Osteoblast (primary cell): Measurements from ENCODE around the gene CLK3. TPM values are rescaled to one million over a fixed set of nuclear protein-coding genes. Genes with fewer than 3 reads are reported as not detected.
"Not testable (repeated sequence)": the region's sequence is repeated elsewhere in the genome, so short reads cannot be mapped to it uniquely, and the experiment has no call there.

Source experiments
- DNase-seq: peaks from one replicate; pipeline ENCODE4 v3.0.0; 2011; ENCODE audit warnings: low spot score, mixed read lengths; ENCODE audit not compliant: insufficient read length; ENCODE audit errors: missing footprints
- H2AFZ ChIP-seq: 2 replicates; pipeline ENCODE4 v1.6.0; 2011; ENCODE audit warnings: mild to moderate bottlenecking, low read length
- H3K27ac ChIP-seq: 2 replicates; pipeline ENCODE4 v1.5.1; 2011; ENCODE audit warnings: mild to moderate bottlenecking, low read depth, low read length, moderate library complexity
- H3K27me3 ChIP-seq: 2 replicates; pipeline ENCODE4 v1.6.0; 2012; ENCODE audit warnings: mild to moderate bottlenecking, control low read depth, inconsistent platforms, low read length, moderate library complexity; ENCODE audit not compliant: insufficient read depth
- H3K36me3 ChIP-seq: 2 replicates; pipeline ENCODE4 v1.5.1; 2011; ENCODE audit warnings: mild to moderate bottlenecking, low read length, control low read depth, moderate library complexity; ENCODE audit not compliant: insufficient read depth
- H3K4me1 ChIP-seq: 2 replicates; pipeline ENCODE4 v1.5.1; 2011; ENCODE audit warnings: mild to moderate bottlenecking, low read length, control low read depth, moderate library complexity; ENCODE audit not compliant: insufficient read depth
- H3K4me2 ChIP-seq: 2 replicates; pipeline ENCODE4 v1.6.0; 2011; ENCODE audit warnings: mild to moderate bottlenecking, low read length; ENCODE audit not compliant: insufficient read depth
- H3K4me3 ChIP-seq: fragments of 200-600 bp; sonication (generic); 3 replicates; pipeline ENCODE4 v1.5.1; 2012; ENCODE audit warnings: mild to moderate bottlenecking, low read length, inconsistent platforms; ENCODE audit not compliant: insufficient read depth
- H3K79me2 ChIP-seq: 2 replicates; pipeline ENCODE4 v1.6.0; 2012; ENCODE audit warnings: mild to moderate bottlenecking, low read length, control low read depth, inconsistent platforms; ENCODE audit not compliant: insufficient read depth
- H3K9me3 ChIP-seq: 2 replicates; pipeline ENCODE4 v1.5.1; 2011; ENCODE audit warnings: low read depth, low read length, control low read depth
- H4K20me1 ChIP-seq: 2 replicates; pipeline ENCODE4 v1.6.0; 2012; ENCODE audit warnings: mild to moderate bottlenecking, low read length, control low read depth; ENCODE audit not compliant: insufficient read depth
- CTCF ChIP-seq: IDR thresholded peaks from 2 replicates; pipeline ENCODE4 v1.5.1; 2011; ENCODE audit warnings: mild to moderate bottlenecking, low read depth, low read length, moderate library complexity; ENCODE audit errors: extremely low read depth
- total RNA-seq: library from RNA; depleted of rRNA; stranded (reverse); fragments of >200 nt; gene quantifications from 2 replicates; pipeline ENCODE4 v1.2.3, GENCODE V29; 2012

CLK3 gene
- total RNA-seq, 1 donor = 47.0 TPM

DNA sequence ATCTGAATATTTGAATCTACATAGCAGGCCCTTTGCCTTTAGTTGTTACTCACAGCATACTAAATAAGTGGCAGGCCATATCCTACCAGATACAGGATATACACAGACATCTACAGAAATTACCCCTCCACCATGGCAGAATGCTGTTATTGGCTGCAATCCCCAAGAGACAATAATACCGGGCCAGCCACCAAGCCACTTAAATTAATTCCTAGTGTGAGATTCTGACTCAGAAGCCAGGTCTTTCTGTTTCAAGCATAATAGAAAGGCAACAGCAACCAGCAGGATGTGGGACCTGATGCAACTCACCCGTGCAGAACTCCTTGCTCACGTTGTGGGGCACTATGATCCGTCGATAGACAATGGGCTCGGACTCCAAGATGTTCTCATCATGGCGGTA, 39.8 kb downstream of the CLK3 start:
- no peaks in the 10 kb centered on the region for H3K27me3 ChIP-seq
- peaks cover 48% of the 10 kb centered on the region for H4K20me1 ChIP-seq
- H2AFZ ChIP-seq = no peak overlapping the region
- H3K79me2 ChIP-seq = peaks cover 37% of the 10 kb centered on the region
- no peak overlapping the region for H3K4me3 ChIP-seq
- no peak overlapping the region for H3K27ac ChIP-seq
- H3K36me3 ChIP-seq = peaks cover 4% of the 10 kb centered on the region
- no peak overlapping the region for H3K4me2 ChIP-seq
- peaks cover 17% of the 10 kb centered on the region for H3K4me1 ChIP-seq
- no peaks in the 10 kb centered on the region for H3K9me3 ChIP-seq
- no peak for TF ChIP-seq CTCF
- no peak for DNase-seq

DNA sequence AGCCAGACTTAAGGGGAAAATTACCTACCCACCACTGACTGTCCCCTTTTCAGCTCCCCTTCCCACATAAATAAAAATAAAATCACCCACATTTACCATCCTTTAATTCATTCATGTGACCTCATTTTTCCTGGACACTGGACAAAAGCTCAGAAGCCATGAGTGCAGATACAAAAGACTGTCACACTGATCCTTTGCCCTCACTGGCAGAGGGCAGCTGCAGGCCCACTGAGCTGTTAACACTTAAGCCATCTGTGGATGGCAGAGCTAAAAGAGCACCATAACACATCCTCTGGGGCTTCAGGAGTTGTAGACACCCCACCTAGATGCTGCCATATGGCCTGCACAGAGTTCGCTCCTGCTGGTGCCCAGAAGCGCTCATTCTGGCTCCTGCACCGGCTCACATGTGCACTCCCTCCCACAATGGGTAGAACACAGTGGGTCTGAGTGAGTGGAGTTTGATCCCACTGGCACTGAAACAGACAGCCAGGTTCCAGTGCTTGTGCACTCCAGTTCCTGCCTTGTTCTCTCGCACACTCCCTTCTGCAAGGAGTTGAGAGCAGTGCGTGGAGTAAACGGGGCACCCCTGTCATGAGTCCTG, 41.4 kb downstream of the CLK3 start:
- Histone ChIP-seq H3K9me3 (no peaks in the 10 kb centered on the region), H4K20me1 (peaks cover 38% of the 10 kb centered on the region), H3K79me2 (peaks cover 40% of the 10 kb centered on the region), H2AFZ (no peak overlapping the region), H3K27me3 (no peaks in the 10 kb centered on the region), H3K4me1 (peaks cover 17% of the 10 kb centered on the region), H3K36me3 (no peaks in the 10 kb centered on the region), H3K4me2 (no peak overlapping the region), H3K4me3 (no peak overlapping the region), H3K27ac (no peak overlapping the region)
- TF ChIP-seq CTCF = no peak
- no peak for DNase-seq

GRCh38 chr15:74657846-74658245, 42.2 kb downstream of the CLK3 start:
- no peak overlapping the region for H3K4me2 ChIP-seq
- peaks cover 40% of the 10 kb centered on the region for H4K20me1 ChIP-seq

DNA sequence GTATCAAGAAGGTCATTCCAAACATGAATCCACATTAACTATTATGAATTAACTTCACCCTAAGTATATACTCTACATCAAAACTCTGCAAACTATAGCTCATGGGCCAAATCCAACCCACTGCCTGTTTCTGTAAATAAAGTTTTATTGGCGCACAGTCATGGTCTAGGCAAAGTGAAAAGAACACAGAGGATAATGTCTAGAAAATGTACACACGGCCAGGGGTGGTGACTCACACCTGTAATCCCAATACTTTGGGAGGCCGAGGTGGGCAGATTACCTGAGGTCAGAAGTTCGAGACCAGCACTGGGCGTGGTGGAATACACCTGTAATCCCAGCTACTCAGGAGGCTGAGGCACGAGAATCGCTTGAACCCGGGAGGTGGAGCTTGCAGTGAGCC, 45.6 kb downstream of the CLK3 start:
- Histone ChIP-seq H4K20me1 (peaks cover 45% of the 10 kb centered on the region), H3K4me1 (peaks cover 19% of the 10 kb centered on the region), H3K79me2 (peaks cover 49% of the 10 kb centered on the region)
- H3K4me3 ChIP-seq, H3K36me3 ChIP-seq, DNase-seq, H3K9me3 ChIP-seq, H2AFZ ChIP-seq, H3K27me3 ChIP-seq, H3K4me2 ChIP-seq, H3K27ac ChIP-seq: not testable (repeated sequence)

More at GRCh38 chr15:74657846-74658245, 42.2 kb downstream of the CLK3 start:
- H2AFZ ChIP-seq = no peak overlapping the region
- TF ChIP-seq CTCF = no peak
- H3K79me2 ChIP-seq = peaks cover 44% of the 10 kb centered on the region
- H3K36me3 ChIP-seq = no peaks in the 10 kb centered on the region
- peaks cover 17% of the 10 kb centered on the region for H3K4me1 ChIP-seq
- H3K27ac ChIP-seq = peak overlapping the region; percentile 7
- H3K4me3 ChIP-seq = no peak overlapping the region
- no peaks in the 10 kb centered on the region for H3K9me3 ChIP-seq
- DNase-seq = peak; percentile 65
- H3K27me3 ChIP-seq = no peaks in the 10 kb centered on the region
